Astrocyte (in vitro differentiated cells and primary cell): ENCODE results near the gene RAB6B.

Source experiments
- EZH2 ChIP-seq: IDR thresholded peaks from 2 replicates; pipeline ENCODE4 v1.6.1; 2012; ENCODE audit warnings: mild to moderate bottlenecking, low read length, inconsistent platforms; ENCODE audit not compliant: insufficient read depth
- TF ChIP-seq, protein P1 (sequence below): IDR thresholded peaks from 2 replicates; pipeline ENCODE4 v1.5.1; 2011; ENCODE audit warnings: low read depth, mild to moderate bottlenecking, inconsistent platforms, low read length, moderate library complexity; ENCODE audit not compliant: insufficient read depth

DNA sequence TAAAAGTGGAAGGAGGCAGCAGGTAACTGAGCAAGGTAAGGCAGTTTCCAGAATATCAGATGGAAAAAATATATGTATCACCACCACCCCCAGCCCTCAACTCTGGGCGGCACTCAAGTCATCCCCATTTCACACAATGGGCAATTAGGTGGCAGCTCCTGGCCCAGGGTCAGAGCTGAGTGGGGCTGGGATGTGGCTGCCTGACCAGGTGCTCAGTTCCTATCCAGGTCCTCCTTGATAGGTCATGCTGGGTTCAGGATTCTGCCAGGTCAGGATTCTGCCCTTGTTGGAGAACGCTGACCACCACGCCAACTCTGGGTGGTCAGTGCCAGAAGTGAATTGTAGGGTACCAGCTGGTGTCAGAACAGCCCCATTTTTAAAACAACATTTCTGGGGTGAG is 29.5 kb downstream of the RAB6B start:
- TF ChIP-seq, protein P1, sequence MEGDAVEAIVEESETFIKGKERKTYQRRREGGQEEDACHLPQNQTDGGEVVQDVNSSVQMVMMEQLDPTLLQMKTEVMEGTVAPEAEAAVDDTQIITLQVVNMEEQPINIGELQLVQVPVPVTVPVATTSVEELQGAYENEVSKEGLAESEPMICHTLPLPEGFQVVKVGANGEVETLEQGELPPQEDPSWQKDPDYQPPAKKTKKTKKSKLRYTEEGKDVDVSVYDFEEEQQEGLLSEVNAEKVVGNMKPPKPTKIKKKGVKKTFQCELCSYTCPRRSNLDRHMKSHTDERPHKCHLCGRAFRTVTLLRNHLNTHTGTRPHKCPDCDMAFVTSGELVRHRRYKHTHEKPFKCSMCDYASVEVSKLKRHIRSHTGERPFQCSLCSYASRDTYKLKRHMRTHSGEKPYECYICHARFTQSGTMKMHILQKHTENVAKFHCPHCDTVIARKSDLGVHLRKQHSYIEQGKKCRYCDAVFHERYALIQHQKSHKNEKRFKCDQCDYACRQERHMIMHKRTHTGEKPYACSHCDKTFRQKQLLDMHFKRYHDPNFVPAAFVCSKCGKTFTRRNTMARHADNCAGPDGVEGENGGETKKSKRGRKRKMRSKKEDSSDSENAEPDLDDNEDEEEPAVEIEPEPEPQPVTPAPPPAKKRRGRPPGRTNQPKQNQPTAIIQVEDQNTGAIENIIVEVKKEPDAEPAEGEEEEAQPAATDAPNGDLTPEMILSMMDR, result no peak
- no peak for TF ChIP-seq EZH2
